CD4-positive, alpha-beta T cell treated with Interleukin-12 subunit alpha and Interleukin-12 subunit beta, for 1 hour (primary cell): ENCODE data around the gene KLRF2.
"Not testable (repeated sequence)": the region's sequence is repeated elsewhere in the genome, so short reads cannot be mapped to it uniquely, and the experiment has no call there.

Experiments used
- DNase-seq: peaks from one replicate; pipeline ENCODE4 v3.0.0-alpha.2; 2020

KLRF2 gene, protein sequence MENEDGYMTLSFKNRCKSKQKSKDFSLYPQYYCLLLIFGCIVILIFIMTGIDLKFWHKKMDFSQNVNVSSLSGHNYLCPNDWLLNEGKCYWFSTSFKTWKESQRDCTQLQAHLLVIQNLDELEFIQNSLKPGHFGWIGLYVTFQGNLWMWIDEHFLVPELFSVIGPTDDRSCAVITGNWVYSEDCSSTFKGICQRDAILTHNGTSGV

DNA sequence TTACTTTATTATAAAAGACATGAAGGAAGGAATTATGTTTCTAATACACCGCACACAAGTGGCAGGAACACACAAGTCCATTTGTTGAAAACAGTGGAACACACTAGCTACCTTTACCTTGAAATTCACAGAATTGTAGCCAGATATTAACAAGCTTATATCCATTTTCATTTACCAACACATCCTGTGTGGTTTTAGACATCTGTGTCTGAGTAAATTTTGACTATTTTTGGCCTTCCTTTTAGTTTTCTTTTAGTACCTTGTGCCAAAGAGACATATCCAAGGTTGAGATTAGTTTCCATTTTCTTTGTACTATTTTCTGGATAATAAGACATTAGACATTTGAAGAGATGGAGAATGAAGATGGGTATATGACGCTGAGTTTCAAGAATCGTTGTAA lies at the start of gene KLRF2:
TSS of gene KLRF2 (plus strand) at position 244 of the 400 bp plus-strand sequence. CDS start at position 351, 107 bp downstream.
- no peak for DNase-seq

DNA sequence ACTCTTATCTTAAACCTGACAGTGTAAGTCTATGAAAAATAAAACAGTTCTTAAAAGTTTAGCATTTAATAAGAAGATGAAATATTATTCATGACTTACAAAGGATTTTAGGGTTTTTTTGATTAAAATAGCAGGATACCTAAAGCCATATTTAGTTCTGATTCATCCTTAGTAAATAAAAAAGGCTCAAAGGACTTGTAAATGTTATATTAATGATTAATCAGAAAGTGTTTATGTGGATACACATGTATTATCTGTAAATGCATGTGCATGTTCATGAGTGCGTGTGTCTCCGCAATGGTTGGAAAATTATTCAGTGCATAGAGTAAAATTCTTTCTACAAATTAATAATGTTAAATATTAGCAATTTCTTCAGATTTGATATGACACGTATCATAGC lies 49.6 kb upstream of the KLRF2 start:
- DNase-seq: no peak

DNA sequence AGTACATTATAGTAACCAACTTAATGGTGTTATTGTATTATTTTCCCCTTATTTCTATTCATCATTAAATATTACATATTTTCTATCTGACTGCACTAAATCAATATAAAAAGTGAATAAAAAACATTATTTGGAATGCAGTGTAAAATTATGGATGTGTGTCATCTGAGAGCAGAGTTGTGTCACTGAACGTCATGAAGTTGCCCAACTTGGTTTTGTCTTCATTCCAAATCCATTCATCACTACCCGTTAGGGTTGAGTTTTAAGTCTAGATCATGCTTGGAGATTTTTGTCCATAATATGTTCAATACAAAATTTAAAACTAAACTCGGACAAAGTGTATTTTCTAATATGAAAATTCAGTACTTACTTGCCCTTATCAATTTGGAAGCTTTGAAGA lies 37.9 kb upstream of the KLRF2 start:
- no peak for DNase-seq

DNA sequence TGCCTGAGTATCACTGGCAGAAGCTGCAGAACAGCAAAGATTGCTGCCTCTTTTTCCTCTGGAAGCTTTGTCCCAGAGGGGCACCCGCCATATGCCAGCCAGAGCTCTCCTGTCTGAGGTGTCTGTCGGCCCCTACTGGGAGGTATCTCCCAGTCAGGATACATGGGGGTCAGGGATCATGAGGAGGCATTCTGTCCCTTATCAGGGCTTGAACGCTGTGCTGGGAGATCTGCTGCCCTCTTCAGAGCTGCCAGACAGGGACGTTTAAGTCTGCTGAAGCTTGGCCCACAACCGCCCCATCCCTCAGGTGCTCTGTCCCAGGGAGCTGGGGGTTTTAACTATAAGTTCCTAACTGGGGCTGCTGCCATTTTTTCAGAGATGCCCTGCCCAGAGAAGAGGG lies 32.4 kb upstream of the KLRF2 start:
- DNase-seq: no peak

DNA sequence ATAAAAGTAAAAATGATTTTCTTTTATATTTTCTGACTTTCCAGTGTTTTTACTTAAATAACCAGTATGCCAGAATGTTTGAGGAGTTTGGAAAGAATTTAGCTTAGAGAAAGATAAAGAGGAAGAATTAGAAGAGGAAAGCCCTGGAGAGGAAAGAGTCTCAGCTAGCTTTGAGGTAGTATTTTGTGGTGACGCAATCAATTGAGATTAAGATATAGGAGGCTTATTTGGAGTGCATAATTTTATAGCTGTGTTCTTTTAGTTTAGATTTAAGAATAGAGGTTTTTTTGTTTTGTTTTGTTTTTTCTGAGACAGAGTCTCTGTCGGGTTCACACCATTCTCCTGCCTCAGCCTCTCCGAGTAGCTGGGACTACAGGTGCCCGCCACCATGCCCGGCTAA lies 30.2 kb upstream of the KLRF2 start:
- no peak for DNase-seq

DNA sequence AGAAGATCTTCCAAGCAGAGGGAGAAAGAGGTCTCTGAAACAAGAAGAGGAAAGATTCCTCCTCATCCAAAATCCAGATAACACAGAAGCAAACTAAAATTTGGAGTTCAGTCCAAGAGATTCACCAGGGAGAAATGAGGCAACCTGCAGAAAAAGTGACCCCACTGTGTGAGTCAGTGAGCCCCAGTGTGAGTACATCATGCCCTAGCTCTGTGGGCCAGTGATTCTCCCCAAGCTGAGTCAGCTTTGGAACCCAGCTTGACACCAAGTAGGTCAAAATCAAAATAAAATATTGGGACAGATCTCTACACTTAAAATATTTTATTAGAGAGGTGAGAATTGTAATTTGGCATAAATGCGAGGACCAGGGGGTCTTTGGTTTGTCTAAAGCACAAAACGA lies 29.4 kb upstream of the KLRF2 start:
- no peak for DNase-seq

DNA sequence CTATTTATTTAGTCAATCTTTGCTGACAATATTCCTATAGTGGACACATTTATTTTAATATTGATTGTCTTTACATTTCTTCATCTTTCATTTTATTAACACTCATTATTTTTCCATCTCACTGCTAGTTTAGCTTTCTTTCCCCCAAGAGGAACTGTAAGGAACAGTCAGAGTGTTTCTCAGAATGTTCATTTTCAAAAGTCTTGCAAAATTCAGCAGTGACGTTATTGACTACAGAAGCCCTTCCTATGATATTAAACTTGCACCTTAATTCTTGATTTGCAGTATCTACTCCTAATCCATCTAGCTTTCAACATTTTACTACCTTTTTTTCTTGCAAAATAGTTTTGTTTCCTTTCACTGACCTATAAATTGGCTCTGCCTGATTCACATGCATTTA lies 25.1 kb upstream of the KLRF2 start:
- no peak for DNase-seq

DNA sequence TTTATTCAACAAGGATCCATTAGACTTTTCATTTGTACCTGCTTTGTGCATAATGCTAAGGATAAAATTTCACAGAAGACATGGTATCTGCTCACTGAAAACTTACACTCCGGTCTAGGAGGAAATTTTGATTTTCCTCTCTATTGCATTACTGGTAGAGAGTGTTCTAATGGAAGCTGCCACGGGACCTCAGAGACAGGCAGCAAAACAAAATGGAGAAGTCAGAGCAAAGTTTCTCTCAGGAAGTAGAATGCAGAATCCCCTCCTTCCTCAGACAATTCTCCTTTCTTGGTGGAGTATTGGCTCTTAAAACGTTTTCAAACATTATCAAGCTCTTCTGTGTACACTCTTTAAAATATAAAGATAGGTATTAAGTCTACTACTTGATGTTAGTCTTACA lies 24.4 kb upstream of the KLRF2 start:
- DNase-seq: no peak

DNA sequence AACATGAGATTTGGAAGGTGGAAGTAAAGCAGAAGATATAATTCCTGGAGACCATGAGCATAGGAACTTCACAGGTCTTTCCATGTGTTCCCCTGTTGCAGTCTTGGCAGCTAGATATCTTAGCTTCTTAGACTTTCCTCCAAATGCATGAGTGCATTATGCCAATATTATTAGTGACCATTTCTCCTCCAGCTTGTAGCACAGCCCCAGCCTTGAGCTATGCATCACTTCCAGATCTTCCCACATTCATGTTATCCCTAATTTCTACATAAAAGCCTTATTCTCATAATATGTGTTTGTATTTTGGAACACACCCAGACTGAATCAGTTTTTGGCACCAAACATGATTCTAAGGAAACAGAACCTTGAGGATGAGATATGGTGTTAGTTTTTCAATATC lies 23.2 kb upstream of the KLRF2 start:
- no peak for DNase-seq

DNA sequence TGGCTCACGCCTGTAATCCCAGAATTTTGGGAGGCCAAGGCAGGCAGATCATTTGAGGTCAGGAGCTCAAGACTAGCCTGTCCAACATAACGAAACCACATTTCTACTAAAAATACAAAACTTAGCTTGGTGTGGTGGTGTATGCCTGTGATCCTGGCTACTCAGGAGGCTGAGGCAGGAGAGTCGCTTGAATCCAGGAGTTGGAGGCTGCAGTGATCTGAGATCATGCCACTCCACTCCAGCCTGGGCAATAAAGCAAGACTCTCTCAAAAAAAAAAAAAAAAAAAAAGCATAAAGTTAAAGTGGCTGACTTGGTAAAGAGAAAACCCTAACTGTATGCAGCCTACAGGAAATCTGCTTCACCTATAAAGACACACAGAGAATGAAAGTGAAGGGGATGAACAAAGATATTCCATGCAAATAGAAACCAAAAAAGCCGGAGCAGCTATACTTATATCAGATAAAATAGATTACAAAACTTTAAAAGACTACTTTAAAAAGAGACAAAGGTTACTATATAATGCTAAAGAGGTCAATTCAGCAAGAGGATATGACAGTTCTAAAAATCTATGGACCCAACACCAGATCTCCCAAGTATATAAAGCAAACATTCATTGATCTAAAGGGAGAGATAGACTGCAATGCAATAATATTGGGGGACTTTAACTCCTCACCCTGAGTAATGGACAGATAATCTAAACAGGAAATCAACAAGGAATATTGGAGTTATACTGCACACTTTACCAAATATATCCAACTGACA lies 16.2 kb upstream of the KLRF2 start:
- DNase-seq: peak; percentile 34

DNA sequence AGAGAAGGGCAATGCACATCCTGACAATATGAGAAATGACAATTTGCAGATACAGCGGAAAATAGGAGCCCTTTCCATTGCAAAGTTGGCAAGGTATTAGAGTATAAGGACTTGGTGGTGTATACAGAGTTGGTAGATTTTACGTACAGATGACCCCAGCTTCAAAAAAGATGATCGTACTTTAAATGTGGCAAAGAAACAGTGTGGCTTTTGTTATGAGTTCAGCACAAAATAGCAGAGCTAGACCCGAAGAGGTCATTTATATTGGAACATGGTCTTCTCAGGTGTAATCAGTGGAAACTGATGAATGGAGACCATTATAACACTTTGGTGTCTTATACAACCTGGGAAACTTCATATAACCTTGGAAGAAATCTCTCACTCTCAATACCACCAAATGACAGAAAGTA lies 14.4 kb upstream of the KLRF2 start:
- no peak for DNase-seq

DNA sequence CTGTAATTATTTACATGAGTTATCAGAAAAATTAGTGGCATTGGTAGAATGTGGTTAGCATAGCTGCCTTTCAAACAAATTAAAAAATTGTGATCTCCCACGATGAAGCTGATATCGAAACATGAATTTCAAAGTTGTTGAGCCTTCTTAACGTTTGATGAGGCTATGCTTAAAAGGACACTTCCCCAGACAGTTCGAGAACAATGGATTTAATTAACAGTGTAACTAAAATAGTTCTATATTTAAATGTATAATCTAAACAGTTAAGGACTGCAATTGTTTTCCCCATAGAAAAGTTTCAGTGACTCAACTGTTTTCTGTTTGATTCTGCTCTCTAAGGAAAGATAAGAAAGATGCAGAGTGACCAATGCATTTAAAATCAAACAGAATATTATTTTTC lies 13.8 kb upstream of the KLRF2 start:
- DNase-seq: no peak

DNA sequence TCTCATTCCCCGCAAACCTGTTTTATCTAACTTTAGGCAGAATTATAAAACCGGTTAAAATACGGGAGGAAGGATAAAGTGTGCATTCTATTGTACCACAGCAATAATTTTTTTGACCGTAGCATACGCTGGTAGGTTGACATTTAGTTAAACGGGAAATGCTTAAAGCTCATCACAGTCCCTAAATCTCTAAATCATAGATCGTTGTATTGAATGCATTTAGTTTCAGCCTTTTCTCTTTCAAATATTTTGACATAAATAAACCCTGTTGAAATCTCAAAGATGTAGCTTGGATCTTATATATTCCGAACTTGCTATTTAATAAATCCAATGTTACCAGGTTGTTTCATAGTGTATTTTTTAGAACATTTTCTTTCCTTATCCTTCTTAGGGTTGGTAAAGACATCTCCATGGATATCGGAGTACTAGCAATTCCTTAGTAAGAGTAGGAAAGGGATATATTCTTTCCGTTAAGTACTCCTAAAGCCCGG lies 12.9 kb upstream of the KLRF2 start:
- DNase-seq: peak; percentile 29

DNA sequence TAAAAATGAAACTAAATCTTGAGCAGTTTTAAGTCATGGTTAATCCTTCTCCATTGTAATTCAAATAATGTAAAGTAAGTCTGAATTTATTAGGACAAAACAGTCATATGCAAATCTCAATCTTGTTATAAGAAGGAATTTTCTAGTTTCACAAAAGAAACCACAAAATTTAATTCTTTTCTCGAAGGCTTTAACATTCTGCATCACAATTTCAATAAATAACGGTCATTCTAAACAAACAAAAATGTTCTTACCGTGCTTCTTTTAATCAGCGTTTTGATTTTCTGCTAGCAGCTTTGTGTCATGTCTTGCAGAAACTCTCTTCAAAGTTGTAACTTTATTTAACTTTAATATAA lies 12.4 kb upstream of the KLRF2 start:
- DNase-seq: no peak

DNA sequence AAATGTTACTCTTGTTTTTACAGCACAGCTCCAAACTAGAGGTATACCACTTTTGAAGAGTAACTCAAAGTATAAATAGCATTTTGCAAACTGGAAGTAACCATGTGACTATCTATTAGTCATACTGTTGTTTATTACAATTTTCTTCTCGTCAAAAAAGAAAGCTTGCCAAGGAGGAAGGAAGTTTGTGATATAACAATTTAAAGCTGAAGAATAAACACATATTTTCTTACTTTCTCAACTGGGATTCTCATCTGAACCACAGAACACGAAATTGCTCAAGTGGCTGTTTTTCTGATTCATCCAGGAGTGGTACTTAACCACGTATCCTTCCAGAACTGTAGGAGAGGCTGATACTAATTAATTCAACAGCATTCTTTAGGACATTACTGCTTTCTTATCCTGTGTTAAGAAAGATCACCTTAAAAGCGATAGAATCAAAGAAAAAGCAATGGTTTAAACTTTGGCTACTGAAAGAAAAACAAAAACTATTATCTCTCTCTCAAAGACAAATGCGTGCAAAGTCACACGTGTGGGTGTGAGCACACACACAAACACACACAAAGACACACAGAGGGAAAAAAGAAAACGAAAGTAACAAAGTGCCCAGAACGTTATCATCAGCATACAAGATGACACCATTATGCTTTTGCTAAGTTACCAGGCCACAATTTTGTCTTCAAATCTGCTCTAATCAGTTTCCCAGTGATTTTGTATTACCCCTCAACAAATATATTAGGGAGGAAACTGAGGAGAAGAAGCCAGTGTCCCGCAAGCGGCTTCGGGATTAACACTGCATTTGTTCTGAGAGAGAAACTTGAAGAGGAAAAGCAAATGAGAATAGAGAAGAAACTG lies 11.8 kb upstream of the KLRF2 start, which contains the start of gene CLEC2B:
TSS of gene CLEC2B (minus strand) at position 48 of the 855 bp plus-strand sequence.
- DNase-seq: peak; percentile 69

DNA sequence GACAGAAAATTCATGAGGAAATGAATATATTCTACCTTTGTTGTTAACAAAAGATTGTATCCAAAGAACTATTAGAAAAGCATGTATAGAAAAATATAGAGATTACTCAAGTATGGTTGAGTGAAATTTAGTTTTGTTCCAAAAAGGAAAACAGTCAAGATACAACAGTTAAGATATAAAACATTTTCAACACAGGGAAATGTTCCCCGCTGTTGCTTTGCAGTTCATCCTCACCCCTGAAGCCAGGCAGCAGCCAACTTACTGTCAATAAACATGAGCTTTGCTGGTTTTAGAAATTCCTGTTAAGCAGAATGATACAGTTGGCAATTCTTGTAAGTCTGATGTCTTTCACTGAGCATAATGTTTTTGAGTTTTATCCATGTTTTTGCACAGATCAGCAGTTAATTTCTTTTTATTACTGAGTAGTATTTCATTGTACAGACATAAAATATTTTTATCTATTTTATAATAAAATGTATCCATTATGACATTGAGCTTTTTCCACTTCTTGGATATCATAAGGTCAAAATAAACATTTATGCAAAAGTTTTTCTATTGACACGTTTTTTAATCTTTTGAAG lies 10.9 kb upstream of the KLRF2 start:
- DNase-seq: no peak

DNA sequence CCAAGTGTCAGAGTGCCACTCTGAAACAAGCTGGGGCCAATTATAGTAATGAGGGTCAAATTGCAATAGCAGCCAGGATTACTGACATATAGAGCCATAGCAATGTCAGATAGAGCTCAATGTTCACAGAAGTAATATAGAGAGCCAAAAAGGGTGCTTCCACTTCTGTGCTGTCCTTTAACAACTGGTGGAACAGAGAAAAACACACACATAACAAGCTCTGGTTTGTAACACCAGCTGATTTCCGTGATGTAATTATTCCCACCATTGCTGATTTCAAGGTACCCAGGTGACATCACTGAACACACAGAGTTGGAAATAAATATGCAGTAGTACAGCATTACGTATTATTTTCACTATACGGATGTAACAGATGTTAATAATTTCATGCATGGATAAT lies 9.1 kb upstream of the KLRF2 start:
- no peak for DNase-seq

DNA sequence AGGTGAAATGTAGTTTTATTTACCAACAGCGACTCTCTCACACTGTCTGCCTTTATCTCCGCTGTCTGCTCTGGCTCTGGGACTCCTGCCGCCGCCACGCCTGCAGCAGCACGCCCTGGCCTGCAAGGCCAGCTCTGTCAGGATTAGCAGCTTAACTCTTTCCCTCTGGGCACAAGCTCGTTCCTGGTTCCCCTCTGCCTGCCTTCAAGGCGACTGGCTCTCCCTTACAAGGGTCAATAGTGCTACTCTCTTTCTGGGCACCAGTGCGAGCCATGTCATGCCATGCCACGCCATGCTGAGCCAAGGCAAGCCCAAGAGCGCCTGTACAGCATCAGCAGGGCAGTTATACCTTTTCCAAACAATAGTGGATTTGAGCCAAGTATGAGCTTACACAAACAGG lies 8.5 kb upstream of the KLRF2 start:
- no peak for DNase-seq

DNA sequence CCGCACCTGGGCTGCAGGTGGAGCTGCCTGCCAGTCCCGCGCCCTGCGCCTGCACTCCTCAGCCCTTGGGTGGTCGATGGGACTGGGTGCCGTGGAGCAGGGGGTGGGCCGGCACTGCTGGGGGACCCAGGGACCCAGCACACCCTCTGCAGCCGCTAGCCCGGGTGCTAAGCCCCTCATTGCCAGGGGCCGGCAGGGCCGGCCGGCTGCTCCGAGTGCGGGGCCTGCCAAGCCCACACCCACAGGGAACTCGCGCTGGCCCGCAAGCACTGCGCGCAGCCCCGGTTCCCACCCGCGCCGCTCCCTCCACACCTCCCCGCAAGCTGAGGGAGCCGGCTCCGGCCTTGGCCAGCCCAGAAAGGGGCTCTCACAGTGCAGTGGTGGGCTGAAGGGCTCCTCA lies 5.2 kb upstream of the KLRF2 start:
- DNase-seq: not testable (repeated sequence)

DNA sequence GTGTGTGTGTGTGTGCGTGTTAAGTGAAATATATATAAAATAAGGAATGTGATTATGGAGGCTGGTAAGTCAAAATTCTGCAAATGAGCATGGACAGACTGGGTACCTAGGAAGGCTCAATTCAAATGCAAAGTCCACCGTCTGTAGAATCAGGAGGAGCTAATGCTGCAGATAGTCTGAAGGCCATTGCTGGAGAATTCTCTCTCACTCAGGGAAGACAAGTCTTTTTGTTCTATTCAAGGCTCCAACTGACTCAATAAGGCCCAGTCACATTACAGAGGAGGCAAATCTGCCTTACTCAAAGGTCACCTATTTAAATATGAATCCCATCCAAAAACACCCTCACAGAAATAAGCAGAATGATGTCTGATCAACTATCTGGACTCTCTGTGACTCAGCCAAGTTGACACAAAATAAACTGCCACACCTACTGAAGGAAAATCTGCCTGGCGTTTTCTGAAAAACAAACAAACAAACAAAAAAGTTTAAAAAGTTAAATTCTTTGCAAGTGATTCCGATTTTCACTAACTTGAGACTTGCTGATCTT lies 684 bp upstream of the KLRF2 start:
- DNase-seq: no peak

DNA sequence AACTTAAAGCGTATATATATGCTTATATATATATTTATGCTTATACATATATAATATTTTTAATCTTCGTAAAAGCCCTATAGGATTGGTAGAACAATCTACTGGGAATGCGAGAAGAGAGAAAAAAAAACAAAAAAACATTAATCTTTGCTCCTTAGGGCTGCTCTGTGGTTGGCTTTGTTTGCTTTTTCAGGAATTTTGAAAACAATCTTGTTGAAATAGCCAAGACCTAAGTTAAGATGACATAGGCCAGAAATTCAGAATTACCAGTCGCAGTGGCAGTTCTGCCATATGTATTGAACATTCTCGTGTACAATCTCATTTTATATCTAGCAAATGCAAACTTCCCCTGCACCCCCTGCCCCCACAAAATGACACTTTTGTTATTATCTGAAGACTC lies 699 bp downstream of the KLRF2 start:
- DNase-seq: no peak

DNA sequence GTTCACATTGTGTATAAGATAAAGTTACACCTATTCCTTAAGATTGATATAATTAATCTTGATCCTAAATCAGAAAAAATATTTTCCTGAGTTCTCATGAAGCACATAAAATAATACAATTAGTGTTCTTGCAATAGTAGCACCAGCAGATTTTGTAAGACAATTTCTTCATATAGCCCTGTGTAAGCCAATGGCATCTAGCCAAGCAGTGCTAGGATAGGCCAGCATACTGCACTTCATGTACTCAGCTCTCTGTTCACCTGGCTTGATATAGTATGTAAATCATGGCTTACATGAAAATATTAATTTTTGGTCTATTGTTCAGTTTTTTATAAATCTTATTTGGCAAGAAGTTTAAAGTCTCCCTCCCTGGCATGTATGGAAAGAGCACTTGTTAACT lies 1.9 kb downstream of the KLRF2 start:
- DNase-seq: no peak

DNA sequence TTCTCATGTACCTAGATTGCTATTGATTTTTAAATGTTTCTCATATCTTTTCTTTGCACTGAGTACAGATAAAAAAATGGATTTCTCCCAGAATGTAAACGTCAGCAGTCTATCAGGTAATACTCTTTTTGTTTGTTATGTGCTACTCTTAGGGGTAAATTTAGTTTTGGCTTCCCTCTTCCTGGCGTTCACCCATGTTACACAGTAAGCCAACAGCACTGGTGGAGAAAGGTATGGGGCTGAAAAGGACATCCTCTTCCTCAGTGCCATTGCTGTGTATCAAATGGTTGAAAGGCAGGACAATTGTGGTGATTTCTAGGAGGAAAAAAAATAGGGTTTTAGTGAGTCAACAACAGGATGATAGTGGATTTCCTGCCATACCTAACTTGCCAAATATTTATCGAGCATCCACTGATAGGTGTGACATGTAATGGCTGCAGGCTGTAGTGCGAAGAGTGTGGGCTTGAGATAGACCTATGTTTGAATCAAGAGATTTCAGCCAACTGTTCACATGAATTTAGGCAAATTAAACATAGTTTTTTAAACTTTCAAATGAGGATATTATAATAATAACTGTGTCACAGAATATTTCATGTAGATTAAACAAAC lies 7.5 kb downstream of the KLRF2 start:
- no peak for DNase-seq
